GM12878 (cell line): Measurements from ENCODE around the gene RAB3A. TPM values are rescaled to one million over a fixed set of nuclear protein-coding genes. Genes with fewer than 3 reads are reported as not detected.

Source experiments
- BACH1 ChIP-seq: fragments of 450-650 bp; IDR thresholded peaks from 2 replicates; pipeline ENCODE4 v1.6.1; 2017; ENCODE audit warnings: mild to moderate bottlenecking, borderline replicate concordance
- BHLHE40 ChIP-seq, 2 experiments: fragments of 450-650 bp in 1 of 2; IDR thresholded peaks; 2 replicates each; pipeline ENCODE4 v1.6.1; 2011 to 2017; ENCODE audit warnings: low read depth in 2 of 2, borderline replicate concordance in 1 of 2, improper control_type of control experiment in 1 of 2, low read length in 1 of 2, mild to moderate bottlenecking in 1 of 2
- DPF2 ChIP-seq: fragments of 450-650 bp; IDR thresholded peaks from 2 replicates; pipeline ENCODE4 v1.6.1; 2017; ENCODE audit warnings: mild to moderate bottlenecking
- HDGF ChIP-seq: fragments of 450-650 bp; IDR thresholded peaks from 2 replicates; pipeline ENCODE4 v1.6.1; 2016; ENCODE audit warnings: antibody characterized with exemption
- IKZF1 ChIP-seq: fragments of 450-650 bp; conservative IDR thresholded peaks from 2 replicates; pipeline ENCODE4 v1.6.1; 2017; ENCODE audit warnings: antibody characterized with exemption, mild to moderate bottlenecking
- IKZF2 ChIP-seq, 2 experiments: fragments of 450-650 bp; IDR thresholded peaks; 2 replicates each; pipeline ENCODE4 v1.6.1; 2017; ENCODE audit warnings: mild to moderate bottlenecking in 2 of 2, moderate library complexity in 2 of 2
- MTA2 ChIP-seq: fragments of 450-650 bp; IDR thresholded peaks from 2 replicates; pipeline ENCODE4 v1.6.1; 2016; ENCODE audit warnings: low read depth, mild to moderate bottlenecking, moderate library complexity
- POLR2AphosphoS5 ChIP-seq: IDR thresholded peaks from 2 replicates; pipeline ENCODE4 v1.6.1; 2011; ENCODE audit warnings: mild to moderate bottlenecking, low read length, inconsistent platforms
- RAD21 ChIP-seq: IDR thresholded peaks from 2 replicates; pipeline ENCODE4 v1.6.1; 2011; ENCODE audit warnings: mild to moderate bottlenecking, low read depth, low read length, moderate library complexity; ENCODE audit not compliant: insufficient read depth
- SMARCA5 ChIP-seq: fragments of 450-650 bp; IDR thresholded peaks from 2 replicates; pipeline ENCODE4 v1.6.1; 2017; ENCODE audit warnings: mild to moderate bottlenecking
- SMC3 ChIP-seq: IDR thresholded peaks from 2 replicates; pipeline ENCODE4 v1.6.1; 2011; ENCODE audit warnings: low read length, improper control_type of control experiment, borderline replicate concordance
- SP1 ChIP-seq: IDR thresholded peaks from one replicate; pipeline ENCODE4 v1.6.1; 2011; ENCODE audit warnings: low read depth, low read length
- TCF12 ChIP-seq: IDR thresholded peaks from 2 replicates; pipeline ENCODE4 v1.6.1; 2011; ENCODE audit warnings: low read depth, mild to moderate bottlenecking, low read length
- YY1 ChIP-seq: IDR thresholded peaks from 2 replicates; pipeline ENCODE4 v1.6.1; 2011; ENCODE audit warnings: low read depth, mild to moderate bottlenecking, low read length
- polyA plus RNA-seq, 11 experiments: library from polyadenylated mRNA; depleted of rRNA in 4 of 11; unstranded in 6 of 11; stranded (reverse) in 5 of 11; fragments of >200 nt; fragmentation: Nextera tagmentation in 4 of 11; fragmentation: Illumina TruSeq in 1 of 11; extraction: Ambion mirVana in 4 of 11; extraction: Trizol in 1 of 11; gene quantifications; 1 replicate in 1 of 11; 2 replicates in 10 of 11; pipeline versions ENCODE4 v1.2.1 to v1.2.3, GENCODE V29; 2011 to 2016; ENCODE audit warnings: inconsistent platforms in 2 of 11, missing spikeins in 2 of 11, low read depth in 1 of 11
- total RNA-seq, 4 experiments: library from RNA; depleted of rRNA in 3 of 4; stranded (reverse); fragments of >200 nt in 3 of 4; fragmentation: Illumina TruSeq in 1 of 4; extraction: Trizol in 1 of 4; gene quantifications; 2 replicates each; pipeline versions ENCODE4 v1.2.1 to v1.2.3, GENCODE V29; 2013 to 2021
- TF ChIP-seq, protein P1 (sequence below): fragments of 450-650 bp; IDR thresholded peaks from 2 replicates; pipeline ENCODE4 v1.6.1; 2017; ENCODE audit warnings: mild to moderate bottlenecking, moderate library complexity
- TF ChIP-seq, protein P2 (sequence below): fragments of 450-650 bp; IDR thresholded peaks from 2 replicates; pipeline ENCODE4 v1.6.1; 2018; ENCODE audit warnings: mild to moderate bottlenecking, low read depth, moderate library complexity; ENCODE audit not compliant: partially characterized antibody
- TF ChIP-seq, protein P3 (sequence below): fragments of 450-650 bp; IDR thresholded peaks from 2 replicates; pipeline ENCODE4 v1.6.1; 2017; ENCODE audit warnings: antibody characterized with exemption, mild to moderate bottlenecking, moderate library complexity

The RAB3A gene
- total and polyA plus RNA-seq, 10 of the 15 experiments (the other 5 are each of a cell fraction or from before 2014, with no cell fraction given): 0.07 to 3.5 (median 1.2) TPM; not detected in 1

DNA sequence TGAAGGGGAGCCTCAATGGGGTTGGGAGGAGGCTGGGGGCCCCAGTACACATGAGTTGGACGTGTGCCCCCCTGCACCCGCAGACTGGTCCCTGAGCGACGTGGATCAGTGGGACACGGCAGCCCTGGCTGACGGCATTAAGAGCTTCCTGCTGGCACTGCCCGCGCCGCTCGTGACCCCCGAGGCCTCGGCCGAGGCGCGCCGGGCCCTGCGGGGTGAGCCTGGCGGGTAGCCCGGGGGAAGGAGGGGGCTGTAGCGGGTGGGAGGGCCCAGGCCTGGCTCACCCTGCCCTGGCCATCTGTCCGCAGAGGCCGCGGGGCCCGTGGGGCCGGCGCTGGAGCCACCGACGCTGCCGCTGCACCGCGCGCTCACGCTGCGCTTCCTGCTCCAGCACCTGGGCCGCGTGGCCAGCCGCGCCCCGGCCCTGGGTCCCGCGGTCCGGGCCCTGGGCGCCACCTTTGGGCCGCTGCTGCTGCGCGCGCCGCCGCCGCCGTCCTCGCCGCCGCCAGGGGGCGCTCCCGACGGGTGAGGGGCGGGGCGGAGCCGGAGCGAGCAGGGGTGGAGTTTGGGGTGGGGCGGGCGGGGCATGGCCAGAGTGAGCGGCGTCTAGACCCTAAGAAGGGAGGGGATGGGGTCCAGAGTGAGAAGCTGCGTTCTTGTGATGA lies 42.7 kb downstream of the RAB3A start (continued):
- TF ChIP-seq SMC3 (peak; percentile 10; the same call in 1 of the 2 replicates), HDGF (peak; percentile 71; the same call in 1 of the 2 replicates), YY1 (peak; percentile 81), SMARCA5 (peak; percentile 93), IKZF2 (IDR thresholded peaks at IDR 0.05) (no peak), BACH1 (peak; percentile 59), RAD21 (peak; percentile 48), POLR2AphosphoS5 (peak; percentile 41; the same call in 1 of the 2 replicates), SP1 (no peak), DPF2 (peak; percentile 29; the same call in 1 of the 2 replicates), MTA2 (no peak), BHLHE40 (IDR thresholded peaks at IDR 0.05; ENCODE audit: borderline replicate concordance in 1 of 2, low read depth in 2 of 2, low read length in 1 of 2) (peak in 1 of 2 experiments; percentile 56; a peak in 2 of 4 replicates), IKZF1 (peak; percentile 55), TCF12 (peak; percentile 53; the same call in 1 of the 2 replicates)
- TF ChIP-seq, protein P1, sequence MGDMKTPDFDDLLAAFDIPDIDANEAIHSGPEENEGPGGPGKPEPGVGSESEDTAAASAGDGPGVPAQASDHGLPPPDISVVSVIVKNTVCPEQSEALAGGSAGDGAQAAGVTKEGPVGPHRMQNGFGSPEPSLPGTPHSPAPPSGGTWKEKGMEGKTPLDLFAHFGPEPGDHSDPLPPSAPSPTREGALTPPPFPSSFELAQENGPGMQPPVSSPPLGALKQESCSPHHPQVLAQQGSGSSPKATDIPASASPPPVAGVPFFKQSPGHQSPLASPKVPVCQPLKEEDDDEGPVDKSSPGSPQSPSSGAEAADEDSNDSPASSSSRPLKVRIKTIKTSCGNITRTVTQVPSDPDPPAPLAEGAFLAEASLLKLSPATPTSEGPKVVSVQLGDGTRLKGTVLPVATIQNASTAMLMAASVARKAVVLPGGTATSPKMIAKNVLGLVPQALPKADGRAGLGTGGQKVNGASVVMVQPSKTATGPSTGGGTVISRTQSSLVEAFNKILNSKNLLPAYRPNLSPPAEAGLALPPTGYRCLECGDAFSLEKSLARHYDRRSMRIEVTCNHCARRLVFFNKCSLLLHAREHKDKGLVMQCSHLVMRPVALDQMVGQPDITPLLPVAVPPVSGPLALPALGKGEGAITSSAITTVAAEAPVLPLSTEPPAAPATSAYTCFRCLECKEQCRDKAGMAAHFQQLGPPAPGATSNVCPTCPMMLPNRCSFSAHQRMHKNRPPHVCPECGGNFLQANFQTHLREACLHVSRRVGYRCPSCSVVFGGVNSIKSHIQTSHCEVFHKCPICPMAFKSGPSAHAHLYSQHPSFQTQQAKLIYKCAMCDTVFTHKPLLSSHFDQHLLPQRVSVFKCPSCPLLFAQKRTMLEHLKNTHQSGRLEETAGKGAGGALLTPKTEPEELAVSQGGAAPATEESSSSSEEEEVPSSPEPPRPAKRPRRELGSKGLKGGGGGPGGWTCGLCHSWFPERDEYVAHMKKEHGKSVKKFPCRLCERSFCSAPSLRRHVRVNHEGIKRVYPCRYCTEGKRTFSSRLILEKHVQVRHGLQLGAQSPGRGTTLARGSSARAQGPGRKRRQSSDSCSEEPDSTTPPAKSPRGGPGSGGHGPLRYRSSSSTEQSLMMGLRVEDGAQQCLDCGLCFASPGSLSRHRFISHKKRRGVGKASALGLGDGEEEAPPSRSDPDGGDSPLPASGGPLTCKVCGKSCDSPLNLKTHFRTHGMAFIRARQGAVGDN: peak; percentile 65; the same call in 1 of the 2 replicates
- TF ChIP-seq, protein P2, sequence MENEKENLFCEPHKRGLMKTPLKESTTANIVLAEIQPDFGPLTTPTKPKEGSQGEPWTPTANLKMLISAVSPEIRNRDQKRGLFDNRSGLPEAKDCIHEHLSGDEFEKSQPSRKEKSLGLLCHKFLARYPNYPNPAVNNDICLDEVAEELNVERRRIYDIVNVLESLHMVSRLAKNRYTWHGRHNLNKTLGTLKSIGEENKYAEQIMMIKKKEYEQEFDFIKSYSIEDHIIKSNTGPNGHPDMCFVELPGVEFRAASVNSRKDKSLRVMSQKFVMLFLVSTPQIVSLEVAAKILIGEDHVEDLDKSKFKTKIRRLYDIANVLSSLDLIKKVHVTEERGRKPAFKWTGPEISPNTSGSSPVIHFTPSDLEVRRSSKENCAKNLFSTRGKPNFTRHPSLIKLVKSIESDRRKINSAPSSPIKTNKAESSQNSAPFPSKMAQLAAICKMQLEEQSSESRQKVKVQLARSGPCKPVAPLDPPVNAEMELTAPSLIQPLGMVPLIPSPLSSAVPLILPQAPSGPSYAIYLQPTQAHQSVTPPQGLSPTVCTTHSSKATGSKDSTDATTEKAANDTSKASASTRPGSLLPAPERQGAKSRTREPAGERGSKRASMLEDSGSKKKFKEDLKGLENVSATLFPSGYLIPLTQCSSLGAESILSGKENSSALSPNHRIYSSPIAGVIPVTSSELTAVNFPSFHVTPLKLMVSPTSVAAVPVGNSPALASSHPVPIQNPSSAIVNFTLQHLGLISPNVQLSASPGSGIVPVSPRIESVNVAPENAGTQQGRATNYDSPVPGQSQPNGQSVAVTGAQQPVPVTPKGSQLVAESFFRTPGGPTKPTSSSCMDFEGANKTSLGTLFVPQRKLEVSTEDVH: no peak
- TF ChIP-seq, protein P3, sequence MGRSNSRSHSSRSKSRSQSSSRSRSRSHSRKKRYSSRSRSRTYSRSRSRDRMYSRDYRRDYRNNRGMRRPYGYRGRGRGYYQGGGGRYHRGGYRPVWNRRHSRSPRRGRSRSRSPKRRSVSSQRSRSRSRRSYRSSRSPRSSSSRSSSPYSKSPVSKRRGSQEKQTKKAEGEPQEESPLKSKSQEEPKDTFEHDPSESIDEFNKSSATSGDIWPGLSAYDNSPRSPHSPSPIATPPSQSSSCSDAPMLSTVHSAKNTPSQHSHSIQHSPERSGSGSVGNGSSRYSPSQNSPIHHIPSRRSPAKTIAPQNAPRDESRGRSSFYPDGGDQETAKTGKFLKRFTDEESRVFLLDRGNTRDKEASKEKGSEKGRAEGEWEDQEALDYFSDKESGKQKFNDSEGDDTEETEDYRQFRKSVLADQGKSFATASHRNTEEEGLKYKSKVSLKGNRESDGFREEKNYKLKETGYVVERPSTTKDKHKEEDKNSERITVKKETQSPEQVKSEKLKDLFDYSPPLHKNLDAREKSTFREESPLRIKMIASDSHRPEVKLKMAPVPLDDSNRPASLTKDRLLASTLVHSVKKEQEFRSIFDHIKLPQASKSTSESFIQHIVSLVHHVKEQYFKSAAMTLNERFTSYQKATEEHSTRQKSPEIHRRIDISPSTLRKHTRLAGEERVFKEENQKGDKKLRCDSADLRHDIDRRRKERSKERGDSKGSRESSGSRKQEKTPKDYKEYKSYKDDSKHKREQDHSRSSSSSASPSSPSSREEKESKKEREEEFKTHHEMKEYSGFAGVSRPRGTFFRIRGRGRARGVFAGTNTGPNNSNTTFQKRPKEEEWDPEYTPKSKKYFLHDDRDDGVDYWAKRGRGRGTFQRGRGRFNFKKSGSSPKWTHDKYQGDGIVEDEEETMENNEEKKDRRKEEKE: 0 out of 2 replicates have a peak, but pooled peaks have one; percentile 10
- TF ChIP-seq, all 136 proteins: peak for 21
